GM15510 (cell line): ENCODE measurements around the gene STRBP.

Source experiments
- POLR2A ChIP-seq: IDR thresholded peaks from 3 replicates; pipeline ENCODE4 v1.6.1; 2011; ENCODE audit warnings: borderline replicate concordance; ENCODE audit not compliant: insufficient read length; ENCODE audit errors: extremely low read depth

Gene STRBP

DNA sequence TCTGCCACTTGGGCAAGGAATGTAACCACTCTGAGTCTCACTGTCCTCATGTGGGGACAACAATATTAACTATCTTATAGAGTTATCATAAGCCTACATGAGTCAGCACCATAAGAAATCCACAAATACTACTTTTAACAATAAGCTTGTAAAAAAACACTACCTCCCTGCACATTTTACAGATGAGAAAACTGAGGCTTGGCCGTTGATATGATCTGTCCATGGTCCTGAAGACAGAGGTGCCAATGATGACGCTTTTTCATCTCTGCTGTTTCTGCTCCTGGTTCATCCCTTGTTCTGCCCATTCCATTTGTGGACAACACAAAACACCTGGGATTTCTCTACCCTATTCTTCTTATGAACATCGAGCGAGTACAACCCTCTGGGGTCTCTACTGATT is 23.4 kb upstream of the STRBP start:
- no peak for TF ChIP-seq POLR2A

DNA sequence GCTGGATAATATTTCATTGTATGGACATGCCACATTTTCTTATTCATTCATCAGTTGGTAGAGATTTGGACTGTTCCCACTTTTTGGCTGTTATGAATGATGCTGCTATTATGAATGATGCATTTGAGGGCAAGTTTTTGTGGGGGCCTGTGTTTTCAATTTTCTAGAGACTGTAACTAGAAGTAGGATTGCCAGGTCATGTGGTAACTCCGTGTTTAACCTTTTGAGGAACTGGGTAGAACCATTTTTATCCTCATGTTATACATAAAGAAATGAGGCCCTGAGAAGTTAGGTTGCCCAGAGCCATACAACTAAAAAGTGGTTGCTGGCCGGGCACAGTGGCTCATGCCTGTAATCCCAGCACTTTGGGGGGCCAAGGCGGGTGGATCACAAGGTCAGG is 22.4 kb upstream of the STRBP start:
- TF ChIP-seq POLR2A, result no peak

DNA sequence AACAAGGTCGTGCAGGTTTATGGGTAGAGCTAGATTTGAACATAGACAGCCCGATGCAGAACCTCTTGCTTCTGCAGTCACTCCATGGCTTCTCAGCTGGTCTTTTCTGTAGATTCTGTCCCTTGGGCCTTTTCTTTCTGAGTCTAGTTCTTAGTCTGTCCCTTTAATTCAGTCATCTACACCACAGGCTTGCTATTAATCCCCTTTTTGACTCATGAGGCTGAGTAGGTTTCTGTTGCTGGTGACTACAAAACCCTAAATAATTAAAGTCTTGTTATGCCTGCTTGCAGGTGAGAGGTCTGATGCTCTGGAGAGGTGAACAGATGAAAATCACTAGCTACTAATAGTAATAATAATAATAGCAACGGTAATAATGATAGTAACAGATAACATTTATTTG is 19.3 kb upstream of the STRBP start:
- TF ChIP-seq POLR2A, result no peak

DNA sequence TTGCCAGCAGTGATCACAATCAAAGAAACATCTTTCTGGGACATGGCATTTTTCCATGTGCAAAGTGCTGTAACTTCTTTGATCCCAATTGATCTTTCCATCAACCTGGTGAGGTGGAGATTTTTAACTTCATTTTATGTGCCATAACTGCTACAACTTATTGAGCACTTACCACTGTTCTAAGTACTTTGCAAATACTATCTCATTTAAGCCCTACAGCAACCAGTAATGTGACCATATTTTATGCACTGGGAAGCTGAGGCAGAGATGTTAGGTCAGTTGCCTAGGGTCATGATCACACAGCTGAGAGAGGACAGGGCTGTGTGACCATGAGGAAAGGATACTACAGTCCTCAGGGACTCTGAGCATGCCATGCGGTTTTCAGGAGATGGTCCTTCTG is 17.9 kb upstream of the STRBP start:
- TF ChIP-seq POLR2A, result no peak

DNA sequence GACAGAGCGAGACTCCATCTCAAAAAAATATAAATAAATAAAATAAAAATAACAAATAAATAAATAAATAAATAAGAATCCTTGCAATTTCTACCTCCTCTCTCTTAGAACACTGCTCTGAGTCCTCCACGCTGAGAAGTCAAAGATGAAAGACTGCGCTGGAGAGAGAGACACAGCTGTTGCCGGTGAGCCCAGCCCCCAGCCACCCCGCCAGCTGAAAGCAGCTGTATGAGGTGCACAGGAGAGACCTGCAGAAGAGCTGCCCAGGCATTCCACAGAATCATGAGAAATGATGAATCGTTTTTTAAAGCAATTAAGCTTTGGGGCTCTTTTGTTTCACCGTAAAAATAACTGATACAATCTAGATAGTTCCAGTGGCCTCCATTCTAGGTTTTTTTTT is 16.3 kb upstream of the STRBP start:
- TF ChIP-seq POLR2A, result no peak

DNA sequence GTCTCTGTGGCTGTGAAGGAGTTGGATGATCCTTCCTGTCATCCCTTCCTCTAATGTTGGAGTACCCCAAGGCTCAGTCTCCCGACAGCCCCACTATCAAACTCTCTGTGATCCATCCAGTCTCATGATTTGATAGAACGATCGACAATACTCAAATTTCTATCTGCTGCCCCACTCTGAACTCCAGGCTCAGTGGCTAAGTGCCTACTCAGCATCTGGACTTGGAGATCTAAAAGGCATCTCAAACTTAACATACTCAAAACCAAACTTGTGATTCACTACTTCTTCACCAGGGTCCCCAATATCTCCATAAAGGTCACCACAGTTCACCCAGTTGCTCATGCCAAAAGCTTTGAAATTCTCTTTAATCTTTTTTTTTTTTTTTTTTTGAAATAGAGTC is 15.1 kb upstream of the STRBP start:
- no peak for TF ChIP-seq POLR2A

DNA sequence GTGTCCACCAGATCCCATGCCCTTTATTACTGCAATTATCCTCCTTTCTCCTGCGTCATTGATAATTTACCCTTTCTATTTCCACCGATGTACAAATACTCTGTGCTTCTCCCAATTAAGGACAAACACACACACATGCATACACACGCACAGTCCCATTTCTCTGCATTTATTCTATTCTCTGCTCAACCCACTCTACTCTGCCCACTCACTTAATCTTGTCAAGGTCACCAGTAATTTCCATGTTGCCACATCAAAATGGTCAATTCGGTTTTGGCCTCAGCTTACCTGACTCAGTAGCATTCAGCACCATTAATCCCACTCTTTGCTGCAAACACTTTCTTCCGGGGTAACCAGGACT is 14.6 kb upstream of the STRBP start:
- TF ChIP-seq POLR2A, result no peak

DNA sequence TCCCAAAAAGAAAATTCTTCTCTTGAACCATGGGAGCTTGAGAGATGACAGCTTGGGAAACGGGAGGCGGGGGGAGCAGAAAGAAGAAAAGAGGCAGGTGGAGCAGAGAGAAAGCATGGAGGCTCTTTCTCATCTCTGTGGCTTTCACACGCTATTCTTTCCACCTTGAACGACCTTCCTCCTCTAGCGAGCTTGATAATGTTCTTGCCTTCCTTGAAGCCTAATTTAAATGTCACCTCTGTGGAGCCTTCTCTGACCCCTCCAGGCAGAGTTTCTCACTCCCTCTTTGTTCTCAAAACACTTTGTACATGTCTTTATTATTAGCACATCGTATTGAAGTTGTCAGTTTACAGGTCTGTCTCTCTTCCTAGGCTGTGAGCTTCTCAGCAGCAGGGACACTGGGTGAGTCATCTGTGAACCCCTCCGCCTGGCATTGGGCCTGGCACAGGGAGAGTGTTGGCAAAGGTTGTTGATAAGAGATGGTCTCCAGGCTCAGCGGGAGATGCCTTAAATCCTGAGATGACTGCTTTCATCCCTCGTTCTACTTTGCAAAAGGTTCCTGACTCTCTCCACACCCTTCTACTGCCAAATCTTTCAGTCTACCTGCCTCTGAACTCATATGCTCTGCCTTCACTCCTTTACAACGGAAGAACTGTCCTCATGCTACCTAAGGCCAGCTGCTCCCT is 14.1 kb upstream of the STRBP start:
- no peak for TF ChIP-seq POLR2A

DNA sequence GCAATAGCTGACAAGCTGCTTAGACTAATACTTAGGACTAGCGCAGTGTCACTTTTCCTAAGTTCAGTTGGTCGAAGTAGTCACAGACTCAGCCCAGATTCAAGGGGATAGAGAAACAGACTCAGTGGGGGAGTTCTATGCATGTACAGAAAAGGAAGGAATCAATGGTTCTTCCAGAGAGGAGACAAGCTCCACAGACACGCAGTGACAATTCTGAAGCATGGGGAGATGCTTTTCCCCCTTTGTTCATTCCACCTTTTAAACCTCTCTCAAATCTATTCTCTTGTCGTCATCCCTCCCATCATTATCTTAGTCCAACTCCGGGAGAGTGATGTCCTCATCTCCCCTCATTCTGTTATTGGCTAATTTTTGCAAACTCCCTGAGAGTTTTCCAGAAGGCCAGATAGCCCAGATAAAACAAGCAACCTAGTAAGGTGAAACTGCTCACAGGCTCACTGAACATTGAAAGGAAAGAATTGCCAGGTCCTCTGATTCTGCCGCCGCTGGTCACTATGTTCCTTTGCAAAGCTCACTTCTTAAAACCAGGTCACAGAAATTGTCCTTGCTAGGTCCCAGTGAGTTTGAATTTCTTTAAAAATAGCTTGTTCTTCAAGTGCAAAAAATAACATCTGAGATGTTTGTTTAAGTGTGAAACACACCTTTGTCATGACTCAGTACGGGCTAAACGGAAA is 13.4 kb upstream of the STRBP start:
- TF ChIP-seq POLR2A, result no peak

DNA sequence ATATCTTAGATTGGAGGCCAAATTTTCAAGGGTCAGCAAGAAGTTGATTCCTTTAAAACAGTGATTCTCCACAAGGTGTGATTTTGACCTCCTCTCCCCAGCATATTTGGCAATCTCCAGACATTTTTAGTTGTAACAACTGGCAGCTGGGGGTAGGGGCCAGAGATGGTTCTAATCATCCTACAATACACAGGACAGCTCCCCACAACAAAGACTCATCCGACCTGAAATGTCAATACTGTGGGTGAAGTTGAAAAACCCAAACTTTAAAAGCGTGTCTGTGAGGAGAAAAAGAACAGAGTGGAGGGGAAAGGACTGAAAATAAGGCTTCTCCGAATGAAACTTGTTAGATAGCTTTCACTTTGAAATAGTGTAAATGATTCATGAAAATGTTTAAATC is 10.0 kb upstream of the STRBP start:
- no peak for TF ChIP-seq POLR2A

DNA sequence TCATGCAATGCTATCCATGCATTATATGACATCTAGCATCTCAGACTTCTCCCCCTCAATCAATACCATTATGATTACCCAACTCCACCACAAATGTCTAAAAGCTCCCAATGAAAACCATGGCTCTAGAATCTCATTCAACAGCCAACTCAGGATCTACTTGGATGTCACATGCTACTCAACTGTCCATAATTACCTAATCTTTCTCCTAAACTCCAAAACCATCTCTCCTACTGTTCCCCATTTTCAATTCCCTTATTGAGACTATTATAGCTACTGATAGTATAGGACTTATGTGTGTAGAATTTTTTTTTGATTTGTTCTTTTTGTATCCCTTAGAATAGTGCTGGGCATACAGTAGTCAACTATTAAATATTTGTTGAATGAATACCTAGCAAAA is 8.2 kb upstream of the STRBP start:
- no peak for TF ChIP-seq POLR2A

DNA sequence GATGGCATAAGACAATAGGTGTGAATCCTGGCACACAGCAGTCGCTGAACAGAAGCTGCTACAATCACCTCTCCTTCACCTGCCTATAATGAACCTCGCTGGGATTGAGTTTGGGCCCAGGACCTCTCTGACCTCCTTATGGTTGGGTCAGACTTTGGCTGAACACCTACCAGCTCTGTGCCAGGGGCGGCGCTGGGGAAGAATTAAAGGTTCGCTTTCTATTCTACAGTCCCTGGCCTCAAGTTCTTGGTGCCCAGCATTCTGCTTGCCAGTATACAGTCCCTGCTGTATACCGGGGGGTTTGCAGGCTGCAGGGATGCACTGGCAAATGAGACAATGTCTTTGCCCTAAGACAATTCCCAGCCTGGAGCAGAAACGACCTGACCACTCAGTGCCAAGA is 895 bp upstream of the STRBP start:
- no peak for TF ChIP-seq POLR2A

DNA sequence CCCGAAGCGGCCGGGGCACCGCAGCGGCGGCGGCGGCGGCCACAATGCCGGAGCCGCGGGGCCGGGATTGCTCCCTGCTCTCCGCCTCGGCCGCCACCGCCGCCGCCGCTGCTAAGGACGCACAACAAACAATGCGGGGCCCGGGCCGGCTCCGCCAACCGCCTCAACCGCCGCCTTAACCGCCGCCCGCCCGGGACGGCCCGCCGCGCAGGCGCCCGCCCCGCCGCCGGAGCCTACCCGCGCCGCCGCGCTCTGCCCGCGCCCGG is 254 bp downstream of the STRBP start:
- TF ChIP-seq POLR2A, result no peak

DNA sequence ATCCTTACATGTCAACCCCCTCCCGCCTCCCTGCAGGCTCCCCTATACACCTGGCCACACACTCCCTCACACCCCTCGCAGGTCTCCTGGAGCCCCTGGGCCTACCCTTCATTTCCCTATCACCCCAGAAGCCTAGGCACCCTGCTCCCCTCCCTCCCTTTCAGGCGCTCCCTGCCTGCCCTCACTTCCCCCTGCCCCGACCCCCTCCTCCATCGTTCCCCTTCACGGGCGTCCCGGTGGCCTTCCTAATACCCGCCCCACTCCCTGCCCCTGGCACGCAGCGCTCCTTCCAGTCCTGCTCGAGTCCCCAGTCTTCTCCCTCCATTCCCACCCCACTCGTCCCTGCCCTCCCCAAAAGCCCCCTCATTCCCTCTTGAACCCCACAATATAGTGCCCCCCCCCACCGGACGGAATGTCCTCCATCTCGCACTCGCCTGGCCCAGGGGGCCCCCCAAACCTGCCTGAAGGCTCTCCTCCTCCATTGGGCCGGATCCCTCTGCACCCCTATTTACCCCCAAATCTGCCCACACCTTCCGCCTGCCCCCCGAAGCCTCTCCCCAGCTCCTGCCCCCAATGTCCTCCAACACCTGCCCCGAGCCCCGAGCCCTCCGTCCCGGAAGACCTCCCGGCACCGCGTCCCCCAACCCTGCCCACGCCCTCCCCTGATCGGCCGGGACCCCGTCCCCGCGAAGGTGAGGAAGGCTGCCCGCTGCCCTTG is 746 bp downstream of the STRBP start:
- TF ChIP-seq POLR2A, result no peak

DNA sequence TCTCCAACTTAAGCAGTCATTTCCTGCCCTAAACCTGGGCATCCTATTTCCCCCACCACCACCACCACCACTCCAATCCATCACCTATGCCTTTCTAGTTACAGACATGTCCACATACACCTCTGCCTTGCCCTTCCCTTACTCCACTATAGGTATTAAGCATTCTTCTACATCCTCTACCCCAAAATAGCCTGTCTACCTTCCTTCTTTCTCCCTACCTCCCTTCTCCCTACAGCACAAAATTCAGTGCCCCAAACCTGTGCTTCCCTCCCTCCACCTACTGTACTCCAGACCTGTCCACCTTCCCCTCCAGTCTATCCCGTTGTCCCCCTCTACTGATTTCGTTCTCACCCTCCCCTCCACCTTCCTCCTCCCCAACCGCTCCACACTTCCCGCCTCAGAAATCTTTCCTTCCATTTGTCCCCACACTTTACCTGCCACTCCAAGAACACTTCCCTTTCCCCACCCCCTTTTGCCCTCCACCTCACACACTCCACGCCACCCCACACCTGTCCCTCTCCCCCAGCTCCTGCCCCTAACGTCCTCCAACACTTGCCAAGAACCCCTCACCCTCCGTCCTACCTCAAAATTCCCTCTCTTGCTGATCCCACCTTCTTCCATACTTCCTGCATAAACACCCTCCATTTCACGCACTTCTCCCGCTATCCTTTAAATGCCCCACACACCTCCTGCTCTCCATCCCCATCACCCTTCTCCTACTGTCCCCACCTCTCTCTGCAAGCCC is 1.6 kb downstream of the STRBP start:
- no peak for TF ChIP-seq POLR2A
